ENCODE measurements around the gene GPR153. TPM values are rescaled to one million over a fixed set of nuclear protein-coding genes. Genes with fewer than 3 reads are reported as not detected.

The GPR153 gene
- total and polyA plus RNA-seq, 2 of the 13 experiments (the other 11 are each of a cell fraction or from before 2014, with no cell fraction given): 0.22 to 0.31 TPM

GRCh38 chr1:6281511-6282402 lies 20.9 kb upstream of the GPR153 start:
- DNase-seq (ENCODE audit: low spot score) (peak; percentile 70), FAIRE-seq (peak; percentile 56)
- CTCF ChIA-PET (ENCODE audit: low intra/inter-chr PET ratio, low total read pairs): interaction anchor here (1.6 kb wide), 1 partner anchor 35 kb away, joined by 16 read pairs; no protein-coding TSS in a partner anchor
- TF ChIP-seq SOX13 (IDR thresholded peaks at IDR 0.05) (no peak), SOX13 (CRISPR knock-in tag; conservative IDR thresholded peaks at IDR 0.05 in 1 of 2, IDR thresholded peaks at IDR 0.05 in 1 of 2) (peak in 1 of 2 experiments; percentile 14; a peak in 1 of 4 replicates), GPBP1L1 (CRISPR knock-in tag; IDR thresholded peaks at IDR 0.05) (no peak), SOX6 (IDR thresholded peaks at IDR 0.05) (no peak), SOX6 (CRISPR knock-in tag; IDR thresholded peaks at IDR 0.05) (peak; percentile 48; the same call in 1 of the 2 replicates), POGZ (CRISPR knock-in tag; IDR thresholded peaks at IDR 0.05) (0 out of 2 replicates have a peak, but pooled peaks have one; percentile 28), MTA1 (CRISPR knock-in tag; IDR thresholded peaks at IDR 0.05; ENCODE audit: borderline replicate concordance) (peak; percentile 35; the same call in 1 of the 2 replicates), ZNF33B (CRISPR knock-in tag; IDR thresholded peaks at IDR 0.05) (no peak), HNF4A (CRISPR knock-in tag; IDR thresholded peaks at IDR 0.05) (peak; percentile 75), CERS6 (CRISPR knock-in tag; IDR thresholded peaks at IDR 0.05) (no peak), MTERF4 (CRISPR knock-in tag; IDR thresholded peaks at IDR 0.05) (no peak), ZNF263 (CRISPR knock-in tag; IDR thresholded peaks at IDR 0.05) (peak; percentile 65), BRCA1 (CRISPR knock-in tag; IDR thresholded peaks at IDR 0.05) (no peak), POLR2AphosphoS5 (IDR thresholded peaks at IDR 0.05; ENCODE audit: low read depth, low read length) (no peak), KLF12 (CRISPR knock-in tag; IDR thresholded peaks at IDR 0.05; ENCODE audit: borderline replicate concordance) (no peak), ELF3 (CRISPR knock-in tag; IDR thresholded peaks at IDR 0.05) (peak; percentile 65; the same call in 1 of the 2 replicates), ZNF839 (CRISPR knock-in tag; IDR thresholded peaks at IDR 0.05; ENCODE audit: borderline replicate concordance) (peak; percentile 55; the same call in 1 of the 2 replicates), HIC2 (CRISPR knock-in tag; IDR thresholded peaks at IDR 0.05; ENCODE audit: low read depth) (peak; percentile 20; the same call in 1 of the 2 replicates), MZF1 (CRISPR knock-in tag; IDR thresholded peaks at IDR 0.05; ENCODE audit: borderline replicate concordance) (no peak)

More at GRCh38 chr1:6281511-6282402, 20.9 kb upstream of the GPR153 start:
- no peak overlapping the region for H2AFZ ChIP-seq (ENCODE audit: low read length)
- 36% methylated on average over 12 of the region's 19 CpGs for WGBS (ENCODE audit: low lambda C conversion rate)
- H3K9ac ChIP-seq (ENCODE audit: insufficient read depth, low read depth, low read length): no peak overlapping the region
- H3K36me3 ChIP-seq (replicated peaks in 1 of 2; ENCODE audit: control insufficient read depth in 1 of 2, insufficient read depth in 2 of 2, low read length in 2 of 2): peaks cover 0 to 1% of the 10 kb centered on the region in 2 experiments; a peak in 2 of 5 replicates
- H3K4me2 ChIP-seq (ENCODE audit: low read depth, low read length): peak overlapping the region; percentile 50
- in situ Hi-C loops (cut with HindIII; ENCODE audit: extremely low pct_ligation_motif_present, low pct_unique_long_range_greater_than_20kb): loop anchor here (5.0 kb wide), 1 partner anchor 34 kb away; no protein-coding TSS in a partner anchor
- POLR2A ChIA-PET: no interaction called here
- peak; percentile 79 for ATAC-seq
- no peaks in the 10 kb centered on the region for H3K9me3 ChIP-seq (ENCODE audit: low read length)
- peaks cover 27% of the 10 kb centered on the region for H3K4me1 ChIP-seq (ENCODE audit: insufficient read depth, low read length)
- H4K20me1 ChIP-seq (ENCODE audit: insufficient read depth, low read length): no peaks in the 10 kb centered on the region
- H3K4me3 ChIP-seq (replicated peaks in 1 of 3; ENCODE audit: insufficient read depth in 1 of 3, low read depth in 2 of 3, low read length in 3 of 3): peak overlapping the region in 1 of 3 experiments; percentile 40; a peak in 1 of 6 replicates
- BruUV-seq (replicated peaks): no TSS peak
- H3K27ac ChIP-seq (ENCODE audit: extremely low read length, insufficient read depth, low read length): peak overlapping the region; percentile 47
- H3K79me2 ChIP-seq (ENCODE audit: insufficient read depth, low read length): no peaks in the 10 kb centered on the region
- intact Hi-C loops (cut with micrococcal nuclease; ENCODE audit: unreplicated experiment): loop anchor here (2.0 kb wide), 1 partner anchor 35 kb away; no protein-coding TSS in a partner anchor
- H3K27me3 ChIP-seq (ENCODE audit: control insufficient read depth in 1 of 2, insufficient read depth in 2 of 2, low read length in 2 of 2): no peaks in the 10 kb centered on the region

Data from HepG2 (cell line).